Measurements from ENCODE around the gene ESYT1. TPM values are rescaled to one million over a fixed set of nuclear protein-coding genes. Genes with fewer than 3 reads are reported as not detected.

ESYT1 gene
- total RNA-seq, 1 experiment from 2014 or later: 145 TPM

GRCh38 chr12:56158926-56159461 lies 30.9 kb downstream of the ESYT1 start:
- Histone ChIP-seq H3K36me3 (peaks cover 59% of the 10 kb centered on the region), H3K9me3 (no peaks in the 10 kb centered on the region), H3K27me3 (no peaks in the 10 kb centered on the region), H3K4me3 (peak overlapping the region; percentile 78)
- DNase-seq: peak; percentile 64

GRCh38 chr12:56159482-56160192 lies 31.6 kb downstream of the ESYT1 start:
- Histone ChIP-seq H3K36me3 (peaks cover 59% of the 10 kb centered on the region), H3K9me3 (no peaks in the 10 kb centered on the region), H3K27me3 (no peaks in the 10 kb centered on the region)

GRCh38 chr12:56160193-56160763 lies 32.2 kb downstream of the ESYT1 start:
- H3K9me3 ChIP-seq: no peaks in the 10 kb centered on the region
- peak overlapping the region; percentile 78 for H3K4me3 ChIP-seq
- DNase-seq: no peak
- no peaks in the 10 kb centered on the region for H3K27me3 ChIP-seq
- H3K36me3 ChIP-seq: peaks cover 61% of the 10 kb centered on the region

More at GRCh38 chr12:56159482-56160192, 31.6 kb downstream of the ESYT1 start:
- peak overlapping the region; percentile 78 for H3K4me3 ChIP-seq
- no peak for DNase-seq

GRCh38 chr12:56160894-56161689 lies 33.0 kb downstream of the ESYT1 start:
- peaks cover 61% of the 10 kb centered on the region for H3K36me3 ChIP-seq
- no peak for DNase-seq
- H3K4me3 ChIP-seq: no peak overlapping the region
- H3K27me3 ChIP-seq: no peaks in the 10 kb centered on the region
- H3K9me3 ChIP-seq: no peaks in the 10 kb centered on the region

GRCh38 chr12:56161690-56162351 lies 33.8 kb downstream of the ESYT1 start:
- no peak for DNase-seq
- Histone ChIP-seq H3K27me3 (no peaks in the 10 kb centered on the region), H3K4me3 (no peak overlapping the region), H3K36me3 (peaks cover 63% of the 10 kb centered on the region), H3K9me3 (no peaks in the 10 kb centered on the region)

GRCh38 chr12:56162468-56163290 lies 34.6 kb downstream of the ESYT1 start:
- Histone ChIP-seq H3K4me3 (no peak overlapping the region), H3K36me3 (peaks cover 69% of the 10 kb centered on the region), H3K9me3 (no peaks in the 10 kb centered on the region), H3K27me3 (no peaks in the 10 kb centered on the region)
- DNase-seq: no peak

- no peak for DNase-seq
- Histone ChIP-seq H3K9me3 (no peaks in the 10 kb centered on the region), H3K36me3 (peaks cover 71% of the 10 kb centered on the region), H3K27me3 (no peaks in the 10 kb centered on the region), H3K4me3 (no peak overlapping the region)
These were observed 35.7 kb downstream of the ESYT1 start for GRCh38 chr12:56163533-56164344.

GRCh38 chr12:56164345-56164729 lies 36.3 kb downstream of the ESYT1 start:
- peaks cover 71% of the 10 kb centered on the region for H3K36me3 ChIP-seq
- no peak for DNase-seq
- H3K27me3 ChIP-seq: no peaks in the 10 kb centered on the region
- no peak overlapping the region for H3K4me3 ChIP-seq
- no peaks in the 10 kb centered on the region for H3K9me3 ChIP-seq

- Histone ChIP-seq H3K4me3 (no peak overlapping the region), H3K9me3 (no peaks in the 10 kb centered on the region), H3K36me3 (peaks cover 68% of the 10 kb centered on the region), H3K27me3 (no peaks in the 10 kb centered on the region)
- DNase-seq: no peak
These were observed 37.3 kb downstream of the ESYT1 start for GRCh38 chr12:56165369-56165768.

- H3K27me3 ChIP-seq: no peaks in the 10 kb centered on the region
- no peak for DNase-seq
- H3K36me3 ChIP-seq: peaks cover 70% of the 10 kb centered on the region
- no peak overlapping the region for H3K4me3 ChIP-seq
- no peaks in the 10 kb centered on the region for H3K9me3 ChIP-seq
These were observed 41.2 kb downstream of the ESYT1 start for GRCh38 chr12:56169229-56169759.

GRCh38 chr12:56172839-56173238 lies 44.8 kb downstream of the ESYT1 start:
- H3K9me3 ChIP-seq: no peaks in the 10 kb centered on the region
- peaks cover 79% of the 10 kb centered on the region for H3K36me3 ChIP-seq

GRCh38 chr12:56178347-56178746 lies 50.3 kb downstream of the ESYT1 start:
- H3K36me3 ChIP-seq: peaks cover 77% of the 10 kb centered on the region
- no peak overlapping the region for H3K4me3 ChIP-seq
- H3K9me3 ChIP-seq: no peaks in the 10 kb centered on the region

More at GRCh38 chr12:56172839-56173238, 44.8 kb downstream of the ESYT1 start:
- no peak overlapping the region for H3K4me3 ChIP-seq
- H3K27me3 ChIP-seq: no peaks in the 10 kb centered on the region
- DNase-seq: no peak

GRCh38 chr12:56186957-56187356 lies 58.9 kb downstream of the ESYT1 start:
- Histone ChIP-seq H3K4me3 (no peak overlapping the region), H3K9me3 (no peaks in the 10 kb centered on the region), H3K27me3 (no peaks in the 10 kb centered on the region), H3K36me3 (peaks cover 47% of the 10 kb centered on the region)
- DNase-seq: no peak

More at GRCh38 chr12:56178347-56178746, 50.3 kb downstream of the ESYT1 start:
- DNase-seq: no peak
- H3K27me3 ChIP-seq: no peaks in the 10 kb centered on the region

GRCh38 chr12:56188131-56188777 lies 60.2 kb downstream of the ESYT1 start:
- DNase-seq: no peak
- Histone ChIP-seq H3K27me3 (no peaks in the 10 kb centered on the region), H3K4me3 (peak overlapping the region; percentile 81), H3K9me3 (no peaks in the 10 kb centered on the region), H3K36me3 (peaks cover 39% of the 10 kb centered on the region)

- Histone ChIP-seq H3K27me3 (no peaks in the 10 kb centered on the region), H3K9me3 (no peaks in the 10 kb centered on the region), H3K36me3 (peaks cover 34% of the 10 kb centered on the region), H3K4me3 (peak overlapping the region; percentile 81)
- no peak for DNase-seq
These were observed 60.7 kb downstream of the ESYT1 start for GRCh38 chr12:56188778-56189098.
